Transverse colon (tissue), 4 donors: ENCODE measurements around the gene PLBD2.

ENCODE experiments used
- POLR2A ChIP-seq: fragments of 450-650 bp; IDR thresholded peaks from one replicate; pipeline ENCODE4 v1.6.1; 2016; ENCODE audit warnings: antibody characterized with exemption, mild to moderate bottlenecking, moderate library complexity
- POLR2AphosphoS5 ChIP-seq, 3 donors: sonication (generic); formaldehyde crosslinking; IDR thresholded peaks; one replicate each; pipeline ENCODE4 v1.6.1; 2016; ENCODE audit warnings: antibody characterized with exemption in 3 of 3
- TF ChIP-seq, protein P1 (sequence below), 5 experiments: fragments of 200-600 bp in 3 of 5; fragments of 450-650 bp in 2 of 5; sonication (generic) in 3 of 5; IDR thresholded peaks; 1 replicate in 2 of 5; 2 replicates in 3 of 5; pipeline ENCODE4 v1.5.1; 2016 to 2017; ENCODE audit warnings: antibody characterized with exemption in 5 of 5, inconsistent platforms in 3 of 5, mild to moderate bottlenecking in 2 of 5, moderate library complexity in 1 of 5

DNA sequence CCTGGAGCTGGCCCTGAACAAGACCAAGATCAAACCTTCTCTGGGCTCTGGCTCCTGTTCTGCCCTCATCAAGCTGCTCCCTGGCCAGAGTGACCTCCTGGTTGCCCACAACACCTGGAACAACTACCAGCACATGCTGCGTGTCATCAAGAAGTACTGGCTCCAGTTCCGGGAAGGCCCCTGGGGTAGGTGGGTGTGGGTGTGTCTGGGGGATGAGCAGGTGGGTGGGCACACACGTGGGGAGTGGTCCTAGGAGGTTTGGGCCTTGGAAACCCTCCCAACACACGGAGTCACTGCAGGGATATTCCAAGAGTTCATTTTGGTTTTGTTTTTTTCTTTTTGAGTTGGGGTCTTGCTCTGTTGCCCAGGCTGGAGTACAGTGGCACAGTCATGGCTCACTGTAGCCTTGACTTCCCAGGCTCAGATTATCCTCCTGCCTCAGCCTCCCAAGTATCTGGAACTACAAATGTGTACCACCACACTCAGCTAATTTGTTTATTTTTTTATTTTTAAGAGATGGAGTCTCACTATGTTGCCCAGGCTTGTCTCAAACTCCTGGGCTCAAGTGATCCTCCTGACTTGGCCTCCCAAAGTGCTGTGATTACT, 16.5 kb downstream of the PLBD2 start:
- TF ChIP-seq, protein P1, sequence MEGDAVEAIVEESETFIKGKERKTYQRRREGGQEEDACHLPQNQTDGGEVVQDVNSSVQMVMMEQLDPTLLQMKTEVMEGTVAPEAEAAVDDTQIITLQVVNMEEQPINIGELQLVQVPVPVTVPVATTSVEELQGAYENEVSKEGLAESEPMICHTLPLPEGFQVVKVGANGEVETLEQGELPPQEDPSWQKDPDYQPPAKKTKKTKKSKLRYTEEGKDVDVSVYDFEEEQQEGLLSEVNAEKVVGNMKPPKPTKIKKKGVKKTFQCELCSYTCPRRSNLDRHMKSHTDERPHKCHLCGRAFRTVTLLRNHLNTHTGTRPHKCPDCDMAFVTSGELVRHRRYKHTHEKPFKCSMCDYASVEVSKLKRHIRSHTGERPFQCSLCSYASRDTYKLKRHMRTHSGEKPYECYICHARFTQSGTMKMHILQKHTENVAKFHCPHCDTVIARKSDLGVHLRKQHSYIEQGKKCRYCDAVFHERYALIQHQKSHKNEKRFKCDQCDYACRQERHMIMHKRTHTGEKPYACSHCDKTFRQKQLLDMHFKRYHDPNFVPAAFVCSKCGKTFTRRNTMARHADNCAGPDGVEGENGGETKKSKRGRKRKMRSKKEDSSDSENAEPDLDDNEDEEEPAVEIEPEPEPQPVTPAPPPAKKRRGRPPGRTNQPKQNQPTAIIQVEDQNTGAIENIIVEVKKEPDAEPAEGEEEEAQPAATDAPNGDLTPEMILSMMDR (IDR thresholded peaks at IDR 0.05) = no peak
- no peak for TF ChIP-seq POLR2A
- TF ChIP-seq POLR2AphosphoS5 (IDR thresholded peaks at IDR 0.05) = no peak
